NCI-H524 treated with DMSO at 0.1 percent for 48 hours (cell line): ENCODE measurements around the gene SERPINH1.
A peak's percentile ranks its signal among the peaks of the same experiment; 100 is the strongest.
"Not testable (repeated sequence)": the region's sequence is repeated elsewhere in the genome, so short reads cannot be mapped to it uniquely, and the experiment has no call there.

Experiments
- DNase-seq: peaks from one replicate; lab custom pipeline; 2025; lab: John Stamatoyannopoulos, UW

The SERPINH1 gene

DNA sequence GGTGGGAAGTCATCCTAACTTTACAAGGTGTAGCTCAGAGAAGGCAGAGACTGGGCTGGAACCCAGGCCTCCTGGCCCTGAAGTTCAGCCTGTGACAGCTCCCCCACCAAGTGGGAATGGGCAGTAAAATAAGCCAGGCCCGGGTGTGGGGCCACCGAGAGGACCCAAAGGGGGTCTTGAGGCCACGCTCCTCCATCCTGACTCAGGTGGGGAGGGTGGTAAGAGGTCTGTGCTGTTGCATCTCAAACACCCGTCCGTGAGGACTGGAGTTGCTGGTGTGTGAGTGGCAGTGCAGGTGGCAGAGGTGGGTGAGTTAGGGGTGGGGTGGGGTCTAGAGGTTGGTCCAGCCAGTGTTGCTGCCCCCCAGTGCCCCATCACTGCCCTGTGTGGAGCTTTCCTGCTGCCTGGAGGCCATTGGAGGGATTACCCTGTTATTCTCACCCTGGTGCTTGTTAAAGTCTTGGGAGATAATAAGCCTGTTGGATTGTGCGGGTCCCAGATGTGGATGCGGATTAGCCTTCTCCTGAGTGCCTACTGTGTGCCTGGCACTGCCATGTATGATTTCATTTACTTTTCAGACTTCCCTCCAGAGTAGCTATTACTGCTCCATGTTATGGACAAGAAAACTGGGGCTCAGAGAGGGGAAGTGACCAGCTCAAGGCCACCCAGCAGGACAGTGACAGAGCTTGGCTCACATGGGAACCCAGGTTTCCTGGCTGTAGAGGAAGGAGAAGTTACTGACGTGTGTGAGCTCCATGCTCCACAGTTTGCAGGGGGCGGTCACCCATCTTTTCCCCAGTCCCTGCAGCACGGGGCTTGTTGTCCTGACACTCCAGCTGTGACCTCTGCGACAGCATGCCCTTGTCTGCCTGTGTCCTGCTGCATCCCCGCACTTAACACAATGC is 12.9 kb downstream of the SERPINH1 start:
- DNase-seq = no peak

DNA sequence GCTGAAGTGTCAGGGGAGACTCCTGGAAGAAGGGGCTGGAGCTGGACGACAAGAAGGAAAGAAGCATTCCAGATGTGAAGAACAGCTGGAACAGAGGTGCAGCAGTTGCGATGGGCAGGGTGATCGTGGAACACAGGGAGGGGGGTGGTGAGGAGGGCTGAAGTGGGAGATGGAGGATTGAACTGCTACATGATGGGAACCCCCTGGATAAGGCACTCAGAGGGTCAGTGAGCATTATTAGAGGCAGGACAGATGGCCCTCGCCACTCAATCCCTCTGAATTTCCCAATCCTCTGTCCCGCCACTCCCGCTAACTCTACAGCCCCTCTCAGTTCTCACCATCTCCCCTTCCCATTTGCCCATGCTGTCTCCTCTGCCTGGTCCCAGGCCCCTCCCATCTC is 14.0 kb downstream of the SERPINH1 start:
- peak; percentile 18 for DNase-seq

DNA sequence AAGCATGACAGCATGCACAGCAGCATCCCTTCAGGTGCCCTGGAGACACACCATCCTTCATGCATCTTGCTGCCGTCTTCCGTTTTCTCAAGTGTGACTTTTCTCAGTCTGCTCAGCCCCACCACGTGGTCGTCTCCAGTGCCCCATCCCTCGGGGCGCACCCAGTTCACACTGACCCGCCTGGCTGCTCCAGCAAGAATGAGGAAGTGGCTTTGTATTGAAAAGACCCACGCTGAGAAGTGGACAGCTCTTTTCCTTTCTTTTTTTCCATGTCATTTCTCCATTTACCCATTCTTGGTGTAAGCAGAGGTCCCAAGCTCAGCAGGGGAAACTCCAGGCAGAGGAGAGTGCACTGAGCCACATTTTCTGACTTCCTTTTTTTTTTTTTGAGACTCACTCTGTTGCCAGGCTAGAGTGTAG is 14.5 kb downstream of the SERPINH1 start:
- DNase-seq = no peak

DNA sequence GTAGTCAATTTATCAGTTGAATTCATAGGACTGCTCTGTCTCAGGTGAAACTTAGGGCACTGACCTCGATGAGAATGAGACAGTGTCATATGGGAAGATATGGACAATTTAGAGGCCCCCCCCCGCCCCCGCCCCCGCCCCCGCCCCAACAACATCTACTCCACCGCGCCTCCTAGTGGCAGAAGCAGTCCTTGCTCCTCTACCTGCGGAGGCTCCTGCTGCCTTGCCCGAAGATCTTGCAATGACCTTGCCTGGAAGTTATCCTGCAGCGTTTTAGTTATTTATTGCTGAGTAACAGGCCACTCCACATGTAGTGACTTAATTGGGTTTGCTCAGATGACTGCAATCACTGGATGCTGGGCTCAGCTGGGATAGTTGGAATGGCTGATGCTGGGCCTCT is 15.2 kb downstream of the SERPINH1 start:
- DNase-seq = no peak

DNA sequence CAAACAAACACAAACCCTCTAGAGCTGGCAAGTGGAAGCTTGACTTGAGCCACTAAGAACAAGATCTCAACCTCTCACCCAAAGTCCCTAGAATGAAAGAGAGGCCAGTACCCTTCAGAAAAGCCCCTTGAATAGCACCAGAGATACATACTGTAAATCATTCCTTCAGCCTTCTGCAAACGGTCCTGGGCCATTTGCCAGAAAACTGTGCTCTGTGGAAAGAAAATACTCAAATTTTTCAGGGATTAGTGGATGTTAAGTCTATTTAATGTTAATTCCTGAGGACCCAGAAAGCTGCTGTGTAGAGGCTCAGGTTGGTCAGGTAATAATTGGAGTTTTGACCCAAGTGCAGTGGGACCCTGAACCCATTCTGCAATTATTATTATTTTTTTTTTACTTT is 16.9 kb downstream of the SERPINH1 start:
- no peak for DNase-seq

DNA sequence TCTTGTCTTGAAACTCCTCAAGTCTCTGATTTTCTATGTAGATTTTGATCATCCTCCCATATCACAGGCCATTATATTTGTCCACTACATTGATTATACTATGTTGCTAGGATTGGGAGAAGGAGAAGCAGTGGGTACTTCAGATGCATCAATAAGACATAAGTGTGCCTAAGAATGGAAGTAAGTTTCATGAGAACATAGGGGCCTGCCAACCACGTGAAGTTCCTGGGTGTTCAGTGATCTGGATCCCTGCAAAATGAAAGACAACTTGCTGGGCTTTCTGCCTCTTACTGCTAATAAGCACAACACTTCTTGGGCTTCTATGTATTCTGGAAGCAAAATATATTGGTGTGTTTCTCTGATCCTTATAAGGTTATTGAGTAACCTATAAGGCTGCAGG is 17.8 kb downstream of the SERPINH1 start:
- DNase-seq = no peak

DNA sequence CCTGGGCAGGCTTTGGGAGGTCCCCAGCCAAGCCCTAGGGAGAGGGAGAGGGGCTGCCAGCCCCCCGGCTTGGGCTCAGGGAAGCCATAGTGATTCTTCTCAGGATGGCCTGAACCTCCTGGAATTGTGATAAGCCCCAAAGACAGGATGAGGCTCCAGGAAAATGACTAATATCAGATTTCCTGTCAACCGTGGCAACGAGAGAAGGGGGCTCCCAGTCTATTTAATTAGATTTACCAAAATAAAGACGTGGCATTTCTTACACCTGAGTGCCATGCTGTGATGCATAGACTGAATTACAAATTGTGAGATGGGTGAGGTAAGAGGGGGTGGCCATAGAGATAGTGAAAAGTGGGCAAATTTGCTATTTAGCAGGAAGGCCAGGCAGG is 20.4 kb downstream of the SERPINH1 start:
- no peak for DNase-seq

DNA sequence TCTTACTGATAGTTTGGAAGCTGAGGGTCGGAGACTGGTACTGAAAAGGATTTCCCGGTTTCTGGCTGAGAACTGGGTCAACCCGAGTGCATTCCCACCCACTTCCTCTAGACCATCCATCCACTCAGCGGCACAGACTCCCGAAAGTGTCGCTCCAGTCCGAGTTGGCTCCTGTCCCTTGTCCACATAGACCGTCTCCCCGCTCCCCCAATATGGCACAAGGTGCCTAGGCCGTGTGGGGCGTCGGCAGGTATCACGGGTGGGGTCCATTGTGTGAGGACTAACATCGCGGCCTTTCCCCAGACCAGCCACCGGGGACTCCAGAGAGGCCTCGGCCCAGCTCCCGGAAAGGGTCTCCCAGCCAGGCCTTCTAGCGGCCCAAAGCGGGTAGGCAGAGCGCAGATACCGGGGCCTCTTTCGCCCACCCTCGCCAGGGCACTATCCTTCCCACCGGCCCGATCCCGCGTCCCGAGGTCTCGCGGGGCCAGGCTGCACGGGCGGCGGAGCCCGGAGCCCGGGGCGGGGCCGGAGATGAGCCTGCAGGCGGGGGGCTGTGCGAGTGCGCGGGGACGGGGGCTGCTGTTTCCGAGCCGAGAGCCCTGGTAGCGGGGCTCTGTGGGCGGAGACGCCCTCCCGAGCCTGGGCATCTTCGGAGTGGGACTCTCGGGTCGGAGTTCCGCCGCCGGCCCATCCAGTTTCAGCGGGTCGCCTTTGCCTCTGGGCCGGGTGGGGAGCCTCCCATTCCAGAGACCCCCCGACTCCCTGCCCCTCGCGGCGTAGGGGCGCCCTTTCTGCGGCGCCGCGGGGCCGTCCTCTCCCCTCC is 21.1 kb downstream of the SERPINH1 start:
- DNase-seq = peak; percentile 13

DNA sequence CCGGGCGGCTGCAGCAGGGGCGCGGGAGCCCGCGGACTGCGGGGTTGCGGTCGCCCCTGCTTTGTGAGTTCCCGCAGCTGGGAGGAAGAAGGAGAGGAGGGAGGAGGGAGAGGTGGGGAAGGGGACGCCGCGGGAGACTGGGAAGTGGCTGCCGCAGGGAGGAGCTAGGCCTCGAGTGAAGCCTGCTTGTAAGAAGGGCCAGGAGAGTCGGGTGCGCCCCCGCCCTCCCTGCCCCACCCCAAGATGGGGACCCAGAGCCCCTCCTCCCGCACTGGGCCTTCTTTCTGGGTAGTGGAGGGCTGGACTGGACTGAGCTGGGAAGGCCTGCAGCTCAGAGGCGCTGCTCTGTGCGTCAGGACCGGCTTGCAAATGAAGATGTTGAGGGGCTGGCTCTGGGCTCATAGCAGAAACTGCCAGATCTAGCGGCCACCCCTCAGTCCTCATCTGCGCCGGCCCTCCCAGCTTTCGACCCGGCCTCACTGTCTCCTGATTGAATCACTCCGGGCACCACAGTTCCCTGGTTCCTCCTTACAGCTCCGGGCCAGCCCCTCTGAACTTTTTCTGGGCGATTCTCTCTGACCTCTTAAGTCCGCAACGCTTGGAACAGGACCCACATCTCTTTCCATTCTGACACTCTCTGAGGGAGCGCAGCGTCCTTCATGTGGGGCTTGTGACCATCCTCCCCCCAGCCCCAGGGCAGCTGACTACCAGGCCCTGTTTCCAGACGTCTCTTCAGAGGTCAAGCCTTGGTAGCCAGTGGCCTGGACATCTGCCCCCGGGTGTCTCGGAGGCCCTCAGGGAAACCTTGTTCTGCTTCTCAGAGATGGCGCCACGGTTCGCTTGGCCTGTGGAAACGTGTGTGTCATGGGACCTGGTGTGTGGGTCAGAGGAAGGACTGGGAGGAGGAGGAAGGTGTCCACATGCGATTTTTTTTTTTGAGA is 21.9 kb downstream of the SERPINH1 start:
- DNase-seq = no peak

DNA sequence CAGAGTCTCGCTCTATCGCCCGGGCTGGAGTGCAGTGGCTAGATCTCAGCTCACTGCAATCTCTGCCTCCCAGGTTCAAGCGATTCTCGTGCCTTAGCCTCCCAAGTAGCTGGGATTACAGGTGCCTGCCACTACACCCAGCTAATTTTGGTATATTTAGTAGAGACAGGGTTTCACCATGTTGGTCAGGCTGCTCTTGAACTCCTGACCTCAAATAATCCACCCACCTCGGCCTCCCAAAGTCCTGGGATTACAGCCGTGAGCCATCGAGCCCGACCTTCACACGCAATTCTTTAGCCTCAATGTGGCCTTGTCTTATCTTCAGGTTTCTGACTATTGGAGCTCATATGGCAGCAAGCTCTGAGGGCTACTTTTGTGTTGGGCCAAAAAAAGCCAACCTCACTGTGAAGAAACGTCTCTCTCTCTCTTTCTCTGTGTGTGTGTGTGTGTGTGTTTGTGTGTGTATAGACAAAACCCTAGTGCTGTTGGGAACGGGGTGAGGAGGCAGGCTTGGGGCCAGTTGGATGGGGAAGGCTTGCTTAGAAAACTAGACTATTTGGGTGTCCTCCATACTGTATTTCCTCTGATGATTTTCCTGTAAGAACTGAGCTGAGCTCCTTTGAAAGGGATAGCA is 22.7 kb downstream of the SERPINH1 start:
- not testable (repeated sequence) for DNase-seq

DNA sequence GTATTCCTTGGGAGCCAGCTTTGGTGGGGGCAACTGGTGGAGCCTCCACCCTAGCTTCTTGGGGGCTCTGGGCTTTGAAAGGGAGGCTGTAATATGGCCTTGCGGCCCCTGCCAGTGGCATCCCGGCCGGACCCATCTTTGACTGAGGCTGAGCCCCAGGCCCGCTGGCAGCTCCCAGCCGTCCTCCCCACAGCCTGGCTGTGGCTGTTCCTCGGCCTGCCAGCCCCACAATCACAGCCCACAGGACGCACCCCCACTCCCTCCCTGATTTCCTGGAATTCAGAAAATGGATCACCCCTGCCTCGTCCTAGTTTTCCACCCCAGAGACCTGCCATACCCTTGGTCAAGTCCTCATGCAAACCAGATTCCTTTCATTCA is 23.2 kb downstream of the SERPINH1 start:
- no peak for DNase-seq

DNA sequence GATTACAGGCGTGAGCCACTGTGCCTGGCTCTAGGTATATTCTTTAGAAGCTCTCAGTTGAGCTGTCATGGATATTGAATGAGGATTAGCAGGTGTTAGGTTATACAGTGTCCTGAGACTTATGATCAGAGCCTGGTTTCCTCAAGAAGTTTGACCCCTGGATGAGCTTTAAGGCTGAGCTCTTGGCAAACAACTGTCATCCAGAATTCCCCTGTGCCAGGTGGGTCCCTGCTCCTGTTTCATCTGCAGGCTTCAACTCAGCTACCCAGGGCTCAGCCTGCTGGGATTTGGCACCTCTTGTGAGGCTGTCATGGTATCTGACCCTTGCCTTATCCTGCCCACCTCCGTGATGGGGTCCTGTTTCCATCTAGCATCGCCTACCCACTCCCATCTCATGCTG is 24.3 kb downstream of the SERPINH1 start:
- DNase-seq = no peak

DNA sequence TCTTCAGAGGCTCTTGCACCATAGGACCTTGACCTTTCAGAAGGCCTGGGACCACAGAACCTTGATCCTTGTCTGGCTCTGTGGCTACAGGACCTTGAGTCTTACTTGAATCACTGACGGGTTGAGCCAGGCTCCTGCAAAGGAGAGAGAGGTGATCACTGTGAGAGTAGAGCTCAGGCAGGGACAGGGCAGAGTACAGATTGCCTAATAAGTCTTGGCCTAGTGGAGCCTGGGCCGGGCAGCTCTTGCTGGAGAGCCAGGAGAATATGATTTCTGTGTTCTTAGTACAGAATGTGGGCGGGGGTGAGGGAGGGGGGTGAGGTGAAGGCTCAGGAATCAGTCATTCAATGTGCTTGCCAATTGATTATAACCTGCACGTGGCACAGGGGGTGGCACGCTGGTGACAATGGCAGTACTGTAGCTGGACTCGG is 26.0 kb downstream of the SERPINH1 start:
- no peak for DNase-seq

DNA sequence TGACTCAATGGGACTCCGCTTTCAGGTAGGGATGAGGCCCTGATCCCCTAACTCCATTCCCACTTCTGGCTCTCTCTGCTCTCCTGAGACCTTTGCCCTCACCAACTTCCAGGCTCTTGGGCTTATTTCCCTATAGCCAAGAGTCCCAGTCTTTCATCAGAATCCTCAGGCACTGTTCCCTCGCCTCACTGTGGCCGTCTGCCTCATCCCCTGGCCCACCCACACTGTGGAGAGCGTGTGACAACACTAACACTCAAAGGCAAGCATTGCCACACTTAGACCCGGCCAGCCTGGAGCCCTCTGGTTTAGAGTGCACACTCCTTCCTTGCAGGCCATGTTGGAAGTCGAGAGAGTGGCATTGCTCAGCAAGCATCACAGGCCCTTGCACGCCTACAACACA is 27.0 kb downstream of the SERPINH1 start:
- no peak for DNase-seq

DNA sequence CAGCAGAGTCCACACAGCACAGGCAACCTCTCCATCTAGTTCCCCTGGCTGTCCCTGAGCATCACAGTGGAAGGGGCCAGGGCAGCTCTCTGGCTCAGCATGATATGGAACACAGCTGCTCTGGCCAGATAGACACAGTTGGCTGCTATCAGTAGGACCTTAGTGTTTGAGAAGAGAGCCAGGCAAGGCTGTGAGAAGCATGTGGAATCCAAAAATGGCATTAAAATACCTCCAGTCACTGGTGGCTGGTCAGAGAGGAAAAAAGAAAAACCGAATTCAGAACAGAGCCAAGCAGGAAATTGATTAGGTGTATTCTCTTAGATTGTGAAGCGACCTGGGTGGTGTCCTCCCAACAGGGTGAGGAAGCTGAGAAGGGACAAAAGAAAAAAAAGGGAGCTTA is 27.9 kb downstream of the SERPINH1 start:
- DNase-seq = no peak

DNA sequence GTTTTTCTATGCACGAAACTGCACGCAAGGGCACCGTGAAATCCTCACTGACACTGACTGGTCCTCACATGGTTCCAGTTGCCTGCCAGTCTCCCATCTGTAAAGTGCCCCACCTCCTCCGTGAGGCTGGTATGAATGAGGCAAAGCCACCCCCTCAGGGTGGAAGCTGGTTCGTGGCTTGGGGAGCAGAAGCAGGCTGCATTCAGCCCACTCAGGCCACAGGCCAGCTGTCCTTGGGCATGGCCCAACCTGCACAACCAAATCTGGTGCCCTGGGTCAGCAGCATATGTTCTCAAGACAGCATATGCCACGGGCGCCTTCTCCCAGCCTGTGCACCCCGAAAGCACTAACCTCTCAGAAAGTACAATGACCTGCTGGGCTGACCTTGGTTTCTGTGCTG is 29.3 kb downstream of the SERPINH1 start:
- DNase-seq = no peak

DNA sequence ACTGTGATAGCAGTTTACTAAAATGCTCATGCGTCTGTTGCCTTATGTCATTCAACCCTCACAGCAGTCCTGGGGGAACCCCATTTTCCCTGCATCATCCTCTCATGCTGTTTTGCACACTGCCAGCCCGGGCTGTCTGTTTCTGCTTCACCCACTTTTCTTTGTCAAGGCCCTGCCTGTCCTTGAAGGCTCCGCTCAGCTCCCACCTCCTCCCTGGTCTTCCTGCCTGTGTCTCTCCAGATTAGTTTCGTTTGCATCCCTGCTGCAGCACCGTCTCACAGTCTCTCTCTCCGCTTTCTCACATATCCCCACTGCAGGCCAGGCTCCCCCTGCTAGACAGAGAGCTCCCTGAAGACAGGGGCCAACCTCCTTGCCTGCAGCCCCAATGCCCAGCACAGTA is 29.9 kb downstream of the SERPINH1 start:
- DNase-seq = no peak

DNA sequence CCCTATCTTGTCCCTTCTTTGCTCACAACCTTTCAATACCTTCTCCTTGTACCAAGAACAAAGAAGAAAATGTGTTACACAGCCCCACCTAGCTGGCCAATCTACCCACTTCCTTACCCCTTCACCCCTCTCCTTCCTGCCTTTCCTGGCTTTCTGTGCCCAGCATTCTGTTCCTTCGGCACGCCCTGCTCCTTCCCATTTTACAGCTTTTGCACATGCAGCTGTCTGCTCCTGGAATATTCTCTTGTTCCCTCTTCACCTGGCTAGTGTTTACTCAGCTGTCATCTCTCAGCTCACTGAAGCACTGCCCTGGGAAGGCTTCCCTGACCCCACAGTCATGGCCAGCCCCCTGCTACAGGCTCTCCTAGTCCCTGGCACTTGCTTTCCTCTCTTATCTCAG is 30.7 kb downstream of the SERPINH1 start:
- DNase-seq = peak; percentile 55

DNA sequence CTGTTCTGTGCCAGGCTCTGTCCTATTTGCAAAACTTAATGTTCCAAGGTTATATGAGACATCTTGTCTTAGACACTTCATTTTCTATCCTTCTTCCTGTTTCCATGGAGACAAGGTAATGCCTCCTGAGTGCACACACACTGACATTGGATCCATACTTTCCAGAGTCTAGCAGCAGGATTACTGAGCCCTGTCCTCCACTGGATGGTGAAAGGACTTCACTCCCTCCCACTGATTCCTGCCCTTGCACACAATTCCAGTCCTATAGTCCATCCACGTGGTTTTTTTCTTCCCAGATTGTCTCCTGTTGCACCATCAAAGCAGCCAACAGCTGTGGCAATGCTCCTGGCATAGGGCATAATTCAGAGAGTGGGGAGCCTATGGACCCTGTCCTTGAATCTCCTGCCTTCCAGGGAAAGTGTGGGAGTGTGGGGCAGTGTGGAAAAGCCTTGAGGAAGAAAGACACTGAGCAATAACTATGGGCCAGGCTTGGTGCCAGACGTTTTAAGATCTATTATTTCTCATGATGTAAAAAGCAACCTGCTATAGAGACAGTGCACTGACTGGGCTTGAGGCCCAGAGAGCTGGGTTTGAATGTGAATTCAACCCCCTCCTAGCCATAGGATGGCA is 31.3 kb downstream of the SERPINH1 start:
- DNase-seq = peak; percentile 76

DNA sequence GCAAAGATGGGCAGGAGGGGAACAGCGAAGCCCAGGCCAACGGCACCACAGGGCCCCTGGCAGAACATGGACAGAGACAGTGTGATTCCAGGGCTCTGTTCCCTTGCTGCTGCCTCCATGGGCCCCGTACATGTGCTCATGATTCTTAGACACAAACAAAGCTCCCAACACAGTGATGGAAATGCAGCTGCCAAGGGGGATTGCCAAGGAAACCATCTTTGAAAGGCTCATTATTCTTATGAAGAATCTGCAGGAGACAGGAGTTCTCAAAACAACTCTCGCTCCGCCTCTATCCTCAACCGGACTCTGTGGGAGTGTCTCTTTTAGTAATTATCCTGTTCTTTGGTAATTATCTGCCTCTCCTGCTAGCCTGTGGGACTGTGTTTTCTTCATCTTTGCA is 32.2 kb downstream of the SERPINH1 start:
- DNase-seq = no peak

DNA sequence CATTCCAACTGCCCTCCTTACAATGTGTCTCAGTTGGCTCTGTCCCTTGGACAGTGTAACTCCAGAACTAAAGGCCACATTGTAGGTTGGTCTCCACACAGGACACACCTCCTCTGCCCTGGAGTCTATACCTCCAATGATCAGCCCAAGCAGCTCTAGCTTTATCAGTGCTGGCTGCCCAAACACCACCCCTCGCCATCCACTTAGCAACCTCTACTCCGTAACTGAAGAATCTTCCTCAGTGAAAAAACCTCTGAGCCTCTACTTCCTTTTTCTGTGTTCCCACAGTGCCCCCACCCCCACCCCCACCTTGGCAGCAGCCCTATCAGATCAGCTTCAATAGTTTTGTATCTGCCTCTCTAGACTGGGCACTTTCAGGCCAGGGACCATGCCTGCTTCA is 33.4 kb downstream of the SERPINH1 start:
- DNase-seq = no peak
